B cell (primary cell): Measurements from ENCODE around the gene CACNA1A. TPM values are rescaled to one million over a fixed set of nuclear protein-coding genes. Genes with fewer than 3 reads are reported as not detected.
A peak's percentile ranks its signal among the peaks of the same experiment; 100 is the strongest.

ENCODE experiments used
- ATAC-seq: fragments of 200-7000 bp; cut with Tn5 transposase; one replicate; pipeline ENCODE4 v1.10.0; 2021; ENCODE audit warnings: low read depth, mild to moderate bottlenecking, moderate number of reproducible peaks, moderate library complexity
- CTCF ChIA-PET: fragments of 350-600 bp; sonication (Branson Sonifier 250); formaldehyde crosslinking; loops from one replicate; lab custom pipeline; 2021; ENCODE audit warnings: antibody characterized with exemption, inconsistent platforms; lab: Charles Lee
- POLR2A ChIA-PET: fragments of 350-600 bp; sonication (Branson Sonifier 250); formaldehyde crosslinking; loops from one replicate; lab custom pipeline; 2021; ENCODE audit warnings: antibody characterized with exemption; lab: Charles Lee
- DNase-seq: peaks from one replicate; pipeline ENCODE4 v3.0.0; 2013
- H2AFZ ChIP-seq: 2 replicates; pipeline ENCODE4 v1.6.1; 2012; ENCODE audit warnings: mild to moderate bottlenecking, low read depth, low read length; ENCODE audit not compliant: insufficient read depth, poor library complexity, severe bottlenecking
- H3K27ac ChIP-seq, 2 donors: 1 replicate in 1 of 2; 2 replicates in 1 of 2; pipeline ENCODE4 v1.5.1; 2012 to 2013; ENCODE audit warnings: low read length in 2 of 2, mild to moderate bottlenecking in 2 of 2, moderate library complexity in 1 of 2
- H3K27me3 ChIP-seq, 4 experiments: fragments of 200-600 bp in 1 of 4; sonication (generic) in 1 of 4; replicated peaks in 1 of 4; 1 replicate in 2 of 4; 2 replicates in 2 of 4; pipeline versions ENCODE4 v1.6.1 to v1.7.0; 2013 to 2016; ENCODE audit warnings: low read length in 3 of 4, mild to moderate bottlenecking in 2 of 4, mixed read lengths in 1 of 4, moderate library complexity in 1 of 4; ENCODE audit not compliant: insufficient read depth in 4 of 4, control insufficient read depth in 3 of 4; ENCODE audit errors: control extremely low read depth in 1 of 4
- H3K36me3 ChIP-seq, 2 experiments: replicated peaks in 1 of 2; 1 replicate in 1 of 2; 2 replicates in 1 of 2; pipeline versions ENCODE4 v1.6.1 to v1.7.1; 2013; ENCODE audit warnings: low read length in 1 of 2; ENCODE audit not compliant: insufficient read depth in 2 of 2, control insufficient read depth in 1 of 2; ENCODE audit errors: control extremely low read depth in 1 of 2, extremely low read depth in 1 of 2
- H3K4me1 ChIP-seq, 2 donors: fragments of 200-600 bp in 1 of 2; sonication (generic) in 1 of 2; 1 replicate in 1 of 2; 2 replicates in 1 of 2; pipeline versions ENCODE4 v1.5.1 to v1.6.1; 2013 to 2017; ENCODE audit warnings: low read length in 2 of 2; ENCODE audit not compliant: control insufficient read depth in 2 of 2, insufficient read depth in 2 of 2
- H3K4me2 ChIP-seq: replicated peaks from 2 replicates; pipeline ENCODE3; 2012; ENCODE audit warnings: mild to moderate bottlenecking, low read depth, low read length; ENCODE audit not compliant: poor library complexity, severe bottlenecking
- H3K4me3 ChIP-seq, 5 experiments: fragments of 200-600 bp in 1 of 5; sonication (generic) in 1 of 5; 1 replicate in 3 of 5; 2 replicates in 2 of 5; pipeline versions ENCODE4 v1.5.1 to v1.7.0; 2011 to 2016; ENCODE audit warnings: low read length in 4 of 5, mild to moderate bottlenecking in 4 of 5, low read depth in 2 of 5, control low read depth in 1 of 5, moderate library complexity in 1 of 5; ENCODE audit not compliant: insufficient read depth in 1 of 5; ENCODE audit errors: control extremely low read depth in 1 of 5, extremely low read depth in 1 of 5
- H3K79me2 ChIP-seq: fragments of 200-600 bp; sonication (generic); one replicate; pipeline ENCODE4 v1.6.0; 2016; ENCODE audit warnings: low read length; ENCODE audit not compliant: control insufficient read depth, insufficient read depth
- H3K9ac ChIP-seq: fragments of 200-600 bp; sonication (generic); 2 replicates; pipeline ENCODE4 v1.6.1; 2017; ENCODE audit warnings: mild to moderate bottlenecking, low read length, moderate library complexity
- H3K9me3 ChIP-seq, 3 donors: one replicate each; pipeline versions ENCODE4 v1.6.1 to v1.7.1; 2013; ENCODE audit warnings: low read length in 2 of 3; ENCODE audit not compliant: control insufficient read depth in 2 of 3, insufficient read depth in 1 of 3; ENCODE audit errors: control extremely low read depth in 1 of 3
- H4K20me1 ChIP-seq: 2 replicates; pipeline ENCODE4 v1.6.0; 2012; ENCODE audit warnings: mild to moderate bottlenecking, low read length; ENCODE audit not compliant: insufficient read depth, control insufficient read depth, poor library complexity, severe bottlenecking
- H3K27ac Mint-ChIP-seq: one replicate; pipeline ENCODE4 v1.8.0; 2021; ENCODE audit warnings: mixed read lengths
- H3K27me3 Mint-ChIP-seq: one replicate; pipeline ENCODE4 v1.8.0; 2021; ENCODE audit warnings: mixed read lengths
- H3K4me1 Mint-ChIP-seq: one replicate; pipeline ENCODE4 v1.8.0; 2021; ENCODE audit warnings: mixed read lengths
- H3K4me3 Mint-ChIP-seq: one replicate; pipeline ENCODE4 v1.8.0; 2021; ENCODE audit warnings: mixed read lengths
- H3K9me3 Mint-ChIP-seq: one replicate; pipeline ENCODE4 v1.8.0; 2022; ENCODE audit warnings: mixed read lengths; ENCODE audit not compliant: insufficient read depth
- EZH2 ChIP-seq: IDR thresholded peaks from 2 replicates; pipeline ENCODE4 v1.6.1; 2012; ENCODE audit warnings: borderline replicate concordance, low read depth, mild to moderate bottlenecking, moderate library complexity, low read length; ENCODE audit not compliant: insufficient read depth, poor library complexity, severe bottlenecking
- WGBS: methylation state at CpG from one replicate; pipeline ENCODE4 v1.1.5; 2013; ENCODE audit warnings: missing lambda C conversion rate; ENCODE audit not compliant: insufficient coverage; 5-methylcytosine and 5-hydroxymethylcytosine counted together
- intact Hi-C: fragments of 100-400 bp; cut with micrococcal nuclease; formaldehyde crosslinking; loops from one replicate; pipeline ENCODE4 v1.10.0; 2022
- polyA plus RNA-seq: library from polyadenylated mRNA; depleted of rRNA; stranded (reverse); fragments of >200 nt; gene quantifications from 2 replicates; pipeline ENCODE4 v1.2.3, GENCODE V29; 2012
- total RNA-seq, 2 donors: library from RNA; stranded (reverse); fragments of 120-200 nt in 1 of 2; gene quantifications; 1 replicate in 1 of 2; 2 replicates in 1 of 2; pipeline versions ENCODE4 v1.2.3 to v1.2.4, GENCODE V29; 2013 to 2022
- TF ChIP-seq, protein P1 (sequence below): fragments of 200-600 bp; IDR thresholded peaks from one replicate; pipeline ENCODE4 v1.8.0; 2022; ENCODE audit warnings: antibody characterized with exemption, mild to moderate bottlenecking

The CACNA1A gene
- total and polyA plus RNA-seq, 2 donors (not counting 1 experiment from before 2014, with no cell fraction given) = 1.2 to 1.3 TPM

DNA sequence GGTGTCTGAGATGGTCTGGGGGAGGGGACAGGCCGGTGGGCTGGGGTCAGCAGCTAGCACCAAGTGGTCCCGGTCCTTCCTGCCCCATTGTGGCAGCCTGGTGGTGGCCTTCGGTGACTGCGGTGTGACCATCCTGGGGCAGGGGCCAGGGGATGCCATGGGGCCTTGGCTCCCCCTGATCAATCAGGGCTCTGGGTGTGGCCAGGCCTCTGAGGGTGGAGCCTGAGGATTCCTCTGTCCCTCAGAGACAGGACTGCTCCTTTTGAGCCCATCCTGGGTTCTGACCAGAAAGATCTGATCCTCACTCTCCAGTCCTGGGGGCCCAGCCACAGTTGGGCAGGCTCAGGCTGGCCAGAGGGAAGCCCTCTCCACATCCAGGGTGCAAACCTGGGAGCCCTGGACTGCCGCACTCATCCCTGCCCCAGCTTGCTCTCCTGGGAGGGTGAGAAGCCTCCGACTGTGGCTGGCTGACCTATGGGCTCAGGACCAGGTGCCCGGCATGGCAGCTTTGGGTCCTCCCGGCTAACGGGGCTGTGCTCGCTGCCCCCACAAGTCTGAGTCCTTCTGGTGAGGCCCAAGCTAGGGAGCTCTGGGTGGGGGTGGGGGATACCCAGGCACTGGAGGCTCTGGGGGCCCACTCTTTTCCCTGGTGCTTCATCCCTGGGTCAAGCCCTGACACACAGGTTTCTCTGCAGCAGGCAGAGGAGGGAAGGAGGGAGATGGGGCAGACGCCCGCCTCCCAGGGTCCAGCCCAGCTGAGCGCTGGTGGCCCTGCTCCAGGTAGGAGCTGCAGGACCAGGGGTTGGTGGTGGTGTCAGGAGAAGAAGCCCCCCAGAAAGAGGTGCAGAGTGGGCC lies 296.6 kb downstream of the CACNA1A start:
- Histone ChIP-seq H3K9me3 (peaks cover 0 to 2% (median 0%) of the 10 kb centered on the region in 3 donors), H4K20me1 (no peaks in the 10 kb centered on the region), H3K4me3 (peak overlapping the region in 4 of 5 experiments; percentile 57 to 72 (median 64)), H3K4me2 (peak overlapping the region; percentile 89), H3K79me2 (peaks cover 21% of the 10 kb centered on the region), H2AFZ (peak overlapping the region; percentile 79), H3K4me1 (peaks cover 40 to 58% of the 10 kb centered on the region in 2 donors), H3K27me3 (no peaks in the 10 kb centered on the region), H3K36me3 (no peaks in the 10 kb centered on the region), H3K9ac (peak overlapping the region; percentile 76), H3K27ac (peak overlapping the region; percentile 85 to 89)
- DNase-seq (no peak), ATAC-seq (peak; percentile 6)
- no peaks in the 10 kb centered on the region for H3K27me3 Mint-ChIP-seq
- intact Hi-C loops = loop anchor here (2.0 to 5.0 kb wide), 3 partner anchors 43 to 105 kb away; partner anchors contain the start of genes NACC1 and TRMT1
- 75% methylated on average over 13 of the region's 13 CpGs for WGBS
- H3K4me3 Mint-ChIP-seq = peak overlapping the region; percentile 89
- POLR2A ChIA-PET = interaction anchor here (0.6 to 1.9 kb wide), 5 partner anchors 16 to 105 kb away, joined by 3 to 5 read pairs (median 4); no protein-coding TSS in a partner anchor
- H3K27ac Mint-ChIP-seq = peak overlapping the region; percentile 94
- TF ChIP-seq EZH2 = no peak
- TF ChIP-seq, protein P1, sequence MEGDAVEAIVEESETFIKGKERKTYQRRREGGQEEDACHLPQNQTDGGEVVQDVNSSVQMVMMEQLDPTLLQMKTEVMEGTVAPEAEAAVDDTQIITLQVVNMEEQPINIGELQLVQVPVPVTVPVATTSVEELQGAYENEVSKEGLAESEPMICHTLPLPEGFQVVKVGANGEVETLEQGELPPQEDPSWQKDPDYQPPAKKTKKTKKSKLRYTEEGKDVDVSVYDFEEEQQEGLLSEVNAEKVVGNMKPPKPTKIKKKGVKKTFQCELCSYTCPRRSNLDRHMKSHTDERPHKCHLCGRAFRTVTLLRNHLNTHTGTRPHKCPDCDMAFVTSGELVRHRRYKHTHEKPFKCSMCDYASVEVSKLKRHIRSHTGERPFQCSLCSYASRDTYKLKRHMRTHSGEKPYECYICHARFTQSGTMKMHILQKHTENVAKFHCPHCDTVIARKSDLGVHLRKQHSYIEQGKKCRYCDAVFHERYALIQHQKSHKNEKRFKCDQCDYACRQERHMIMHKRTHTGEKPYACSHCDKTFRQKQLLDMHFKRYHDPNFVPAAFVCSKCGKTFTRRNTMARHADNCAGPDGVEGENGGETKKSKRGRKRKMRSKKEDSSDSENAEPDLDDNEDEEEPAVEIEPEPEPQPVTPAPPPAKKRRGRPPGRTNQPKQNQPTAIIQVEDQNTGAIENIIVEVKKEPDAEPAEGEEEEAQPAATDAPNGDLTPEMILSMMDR = no peak
- H3K4me1 Mint-ChIP-seq = peaks cover 56% of the 10 kb centered on the region
- CTCF ChIA-PET = interaction anchor here (0.6 to 1.6 kb wide), 8 partner anchors 14 to 1203 kb away, joined by 3 to 6 read pairs (median 3); partner anchors contain the start of genes IER2 and STX10
- no peaks in the 10 kb centered on the region for H3K9me3 Mint-ChIP-seq
